IMR-90 (cell line): Measurements from ENCODE around the gene KIRREL1. TPM values are rescaled to one million over a fixed set of nuclear protein-coding genes. Genes with fewer than 3 reads are reported as not detected.

Experiments
- ATAC-seq: fragments of 200-7000 bp; cut with Tn5 transposase; 2 replicates; pipeline ENCODE4 v1.9.1; 2020; ENCODE audit warnings: low read depth, mild to moderate bottlenecking, moderate library complexity
- BruUV-seq: library from RNA; stranded (reverse); fragments of 400-500 nt; replicated peaks from 2 replicates; lab custom pipeline; 2021; lab: Mats Ljungman, UMichigan
- CTCF ChIA-PET: fragments of 300-600 bp; formaldehyde crosslinking; extraction: SDS; loops from one replicate; lab custom pipeline; 2021; ENCODE audit warnings: antibody characterized with exemption; lab: Yijun Ruan, JAX
- POLR2A ChIA-PET: fragments of 300-600 bp; sonication (Branson Sonifier 250); formaldehyde crosslinking; loops from one replicate; lab custom pipeline; 2022; ENCODE audit warnings: antibody characterized with exemption; ENCODE audit not compliant: unreplicated experiment; lab: Charles Lee
- DNase-seq: peaks from one replicate; pipeline ENCODE4 v3.0.0; 2013
- H2AFZ ChIP-seq: replicated peaks from 2 replicates; pipeline ENCODE3; 2013; ENCODE audit warnings: low read length, mild to moderate bottlenecking; ENCODE audit not compliant: poor library complexity
- H2AK5ac ChIP-seq: 2 replicates; pipeline ENCODE4 v1.6.1; 2013; ENCODE audit warnings: low read depth, low read length, inconsistent platforms
- H2AK9ac ChIP-seq: replicated peaks from 2 replicates; pipeline ENCODE3; 2013; ENCODE audit warnings: mild to moderate bottlenecking, low read depth, low read length, moderate library complexity; ENCODE audit not compliant: poor library complexity
- H2BK120ac ChIP-seq: 2 replicates; pipeline ENCODE4 v1.6.1; 2013; ENCODE audit warnings: low read depth, low read length, inconsistent platforms
- H2BK15ac ChIP-seq: 3 replicates; pipeline ENCODE4 v1.6.1; 2013; ENCODE audit warnings: low read depth, low read length, inconsistent platforms
- H2BK20ac ChIP-seq: 2 replicates; pipeline ENCODE4 v1.6.1; 2013; ENCODE audit warnings: low read depth, mild to moderate bottlenecking, inconsistent platforms, low read length, moderate library complexity
- H2BK5ac ChIP-seq: 2 replicates; pipeline ENCODE4 v1.6.1; 2013; ENCODE audit warnings: mild to moderate bottlenecking, low read depth, low read length, inconsistent platforms; ENCODE audit not compliant: poor library complexity, severe bottlenecking
- H3K14ac ChIP-seq: replicated peaks from 2 replicates; pipeline ENCODE4 v1.6.1; 2013; ENCODE audit warnings: low read depth, low read length, inconsistent platforms
- H3K18ac ChIP-seq: 2 replicates; pipeline ENCODE4 v1.6.1; 2013; ENCODE audit warnings: low read depth, low read length, control low read depth
- H3K23ac ChIP-seq: 2 replicates; pipeline ENCODE4 v1.6.1; 2013; ENCODE audit warnings: low read depth, low read length, inconsistent platforms
- H3K27ac ChIP-seq: 2 replicates; pipeline ENCODE4 v1.5.1; 2013; ENCODE audit warnings: mild to moderate bottlenecking, control low read depth, low read length; ENCODE audit not compliant: insufficient read depth
- H3K27me3 ChIP-seq: 2 replicates; pipeline ENCODE4 v1.6.1; 2013; ENCODE audit warnings: low read length; ENCODE audit not compliant: control insufficient read depth, insufficient read depth
- H3K36me3 ChIP-seq: 2 replicates; pipeline ENCODE4 v1.6.1; 2013; ENCODE audit warnings: low read length, mixed read lengths; ENCODE audit not compliant: control insufficient read depth, insufficient read depth
- H3K4ac ChIP-seq: 2 replicates; pipeline ENCODE4 v1.6.1; 2013; ENCODE audit warnings: low read depth, low read length, inconsistent platforms
- H3K4me1 ChIP-seq: 2 replicates; pipeline ENCODE4 v1.6.1; 2013; ENCODE audit warnings: low read length, mixed read lengths; ENCODE audit not compliant: control insufficient read depth, insufficient read depth
- H3K4me2 ChIP-seq: 2 replicates; pipeline ENCODE4 v1.6.1; 2013; ENCODE audit warnings: low read depth, mild to moderate bottlenecking, control low read depth, low read length, moderate library complexity
- H3K4me3 ChIP-seq: 2 replicates; pipeline ENCODE4 v1.5.1; 2013; ENCODE audit warnings: low read depth, mild to moderate bottlenecking, control low read depth, low read length, moderate library complexity; ENCODE audit not compliant: insufficient read depth
- H3K56ac ChIP-seq: 2 replicates; pipeline ENCODE4 v1.6.1; 2013; ENCODE audit warnings: low read length, inconsistent platforms; ENCODE audit not compliant: insufficient read depth; ENCODE audit errors: extremely low read depth
- H3K79me1 ChIP-seq, 2 experiments: 2 replicates each; pipeline ENCODE4 v1.6.1; 2013; ENCODE audit warnings: low read length in 2 of 2, inconsistent platforms in 1 of 2, low read depth in 1 of 2
- H3K9ac ChIP-seq: 2 replicates; pipeline ENCODE4 v1.6.1; 2013; ENCODE audit warnings: low read depth, low read length, control low read depth
- H3K9me1 ChIP-seq: 2 replicates; pipeline ENCODE4 v1.6.1; 2013; ENCODE audit warnings: low read length, inconsistent platforms; ENCODE audit not compliant: insufficient read depth
- H3K9me3 ChIP-seq: 2 replicates; pipeline ENCODE4 v1.6.1; 2013; ENCODE audit warnings: low read length; ENCODE audit not compliant: control insufficient read depth, insufficient read depth
- H4K20me1 ChIP-seq: 2 replicates; pipeline ENCODE4 v1.6.1; 2013; ENCODE audit warnings: low read length, inconsistent platforms; ENCODE audit not compliant: insufficient read depth
- H4K5ac ChIP-seq: 2 replicates; pipeline ENCODE4 v1.6.1; 2013; ENCODE audit warnings: mild to moderate bottlenecking, low read depth, low read length, control low read depth
- H4K8ac ChIP-seq, 2 experiments: 2 replicates each; pipeline ENCODE4 v1.6.1; 2013; ENCODE audit warnings: low read depth in 2 of 2, low read length in 2 of 2, control low read depth in 1 of 2, inconsistent platforms in 1 of 2
- H4K91ac ChIP-seq: 2 replicates; pipeline ENCODE4 v1.6.1; 2013; ENCODE audit warnings: low read depth, low read length, inconsistent platforms; ENCODE audit not compliant: insufficient read depth
- CEBPB ChIP-seq: IDR thresholded peaks from 2 replicates; pipeline ENCODE4 v1.6.1; 2012; ENCODE audit warnings: low read depth, low read length, improper control_type of control experiment
- CHD1 ChIP-seq: IDR thresholded peaks from 2 replicates; pipeline ENCODE4 v1.6.1; 2012; ENCODE audit warnings: low read depth, low read length, improper control_type of control experiment
- CTCF ChIP-seq: conservative IDR thresholded peaks from 2 replicates; pipeline ENCODE4 v1.5.1; 2012; ENCODE audit warnings: mild to moderate bottlenecking, low read depth, low read length, improper control_type of control experiment
- FOS ChIP-seq: fragments of 150-350 bp; IDR thresholded peaks from 2 replicates; pipeline ENCODE4 v1.6.1; 2016; ENCODE audit warnings: low read depth, low read length
- MAFK ChIP-seq: IDR thresholded peaks from 2 replicates; pipeline ENCODE4 v1.6.1; 2012; ENCODE audit warnings: low read depth, low read length, improper control_type of control experiment
- RFX5 ChIP-seq: IDR thresholded peaks from 2 replicates; pipeline ENCODE4 v1.8.0; 2012; ENCODE audit warnings: low read depth, mild to moderate bottlenecking, low read length, moderate library complexity
- WGBS, 2 experiments: methylation state at CpG; one replicate each; pipeline versions ENCODE4 v1.1.5 to v1.1.7; 2013; ENCODE audit warnings: missing lambda C conversion rate in 2 of 2; ENCODE audit not compliant: insufficient read length in 1 of 2; ENCODE audit errors: extremely low coverage in 2 of 2; 5-methylcytosine and 5-hydroxymethylcytosine counted together
- dilution Hi-C: fragments of 300-500 bp; cut with HindIII; formaldehyde crosslinking; loops from one replicate; pipeline ENCODE4 v1.14.3; 2018; ENCODE audit warnings: low sequenced_read_pairs; ENCODE audit not compliant: unreplicated experiment
- in situ Hi-C: fragments of 300-500 bp; cut with MboI; formaldehyde crosslinking; loops from 3 replicates; pipeline ENCODE4 v1.14.3; 2019; ENCODE audit warnings: low sequenced_read_pairs, inconsistent platforms, mixed read lengths
- intact Hi-C: fragments of 100-400 bp; cut with micrococcal nuclease; formaldehyde crosslinking; loops from 2 replicates; pipeline ENCODE4 v1.10.0; 2022
- polyA plus RNA-seq, 3 experiments: library from polyadenylated mRNA; depleted of rRNA; stranded (reverse); fragments of >200 nt; gene quantifications; 2 replicates each; pipeline ENCODE4 v1.2.3, GENCODE V29; 2012; ENCODE audit warnings: low replicate concordance in 1 of 3
- total RNA-seq: library from RNA; depleted of rRNA; stranded (reverse); fragments of >200 nt; gene quantifications from 2 replicates; pipeline ENCODE4 v1.2.3, GENCODE V29; 2012

The KIRREL1 gene
- total and polyA plus RNA-seq, 2 of the 4 experiments (the other 2 are of a cell fraction): 58.1 to 64.7 TPM

- Histone ChIP-seq H2BK120ac (no peak overlapping the region), H3K23ac (peak overlapping the region; percentile 56; the same call in 1 of the 2 replicates), H3K9me1 (peaks cover 20% of the 10 kb centered on the region), H3K4me1 (peaks cover 2% of the 10 kb centered on the region; the same call in 1 of the 2 replicates), H4K8ac (no peak overlapping the region), H3K9me3 (no peaks in the 10 kb centered on the region), H2AK5ac (no peak overlapping the region), H2AFZ (peak overlapping the region; percentile 18), H4K5ac (no peak overlapping the region), H4K20me1 (peaks cover 77% of the 10 kb centered on the region), H2BK5ac (no peak overlapping the region), H3K56ac (no peak overlapping the region), H3K79me1 (peaks cover 50 to 79% of the 10 kb centered on the region in 2 experiments), H3K27ac (no peak overlapping the region), H2BK15ac (no peak overlapping the region), H3K27me3 (no peaks in the 10 kb centered on the region), H3K36me3 (peaks cover 57% of the 10 kb centered on the region), H3K18ac (no peak overlapping the region), H3K9ac (no peak overlapping the region), H2BK20ac (no peak overlapping the region), H2AK9ac (no peak overlapping the region), H3K4me3 (no peak overlapping the region), H3K4ac (no peak overlapping the region), H3K4me2 (no peak overlapping the region), H4K91ac (no peak overlapping the region), H3K14ac (no peak overlapping the region)
- intact Hi-C loops (no loop called here), in situ Hi-C loops (no loop called here), dilution Hi-C loops (no loop called here)
- ChIA-PET CTCF (no interaction called here), POLR2A (no interaction called here)
- 20% methylated on average over 1 of the region's 6 CpGs; no CpG with 5 or more reads in 1 of the 2 experiments for WGBS, 2 experiments
- no TSS peak for BruUV-seq
- ATAC-seq: peak; percentile 52
- TF ChIP-seq CEBPB (no peak), FOS (no peak), CHD1 (no peak), RFX5 (no peak), MAFK (no peak), CTCF (no peak)
- peak; percentile 12 for DNase-seq
These were observed 83.0 kb downstream of the KIRREL1 start for GRCh38 chr1:158076441-158076840.
